Measurements from ENCODE around the gene ANGPTL7.

DNA sequence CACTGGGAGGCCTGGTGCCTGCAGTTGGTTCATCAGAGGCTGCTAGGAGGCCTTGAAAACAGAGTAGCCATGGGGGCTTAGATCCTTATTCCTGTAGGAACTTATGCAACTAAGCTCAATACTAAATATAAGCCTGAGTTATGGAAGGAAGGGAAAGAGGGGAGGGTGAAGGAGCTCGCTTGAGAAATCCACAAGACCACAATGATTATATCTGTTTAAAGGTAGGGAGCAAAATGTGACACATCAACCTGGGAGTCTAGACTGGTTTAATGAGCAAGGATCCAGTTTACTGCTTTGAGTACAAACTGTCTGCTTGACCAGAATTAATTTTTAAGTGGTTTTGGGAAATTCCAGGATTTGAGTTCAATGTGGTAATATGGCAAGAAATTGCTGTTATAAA is 20.4 kb upstream of the ANGPTL7 start:
- TF ChIP-seq CTCF (optimal IDR thresholded peaks at IDR 0.05 in 1 of 3, IDR thresholded peaks at IDR 0.05 in 1 of 3, conservative IDR thresholded peaks at IDR 0.05 in 1 of 3; ENCODE audit: extremely low read depth in 1 of 3, insufficient read depth in 2 of 3, low read length in 3 of 3) (no peak), EZH2 (IDR thresholded peaks at IDR 0.05; ENCODE audit: low read length) (no peak)
